ENCODE data around the gene YPEL2. TPM values are rescaled to one million over a fixed set of nuclear protein-coding genes. Genes with fewer than 3 reads are reported as not detected.

YPEL2 gene
- total and polyA plus RNA-seq, 2 of the 13 experiments (the other 11 are each of a cell fraction or from before 2014, with no cell fraction given), result 8.5 to 21.1 TPM

DNA sequence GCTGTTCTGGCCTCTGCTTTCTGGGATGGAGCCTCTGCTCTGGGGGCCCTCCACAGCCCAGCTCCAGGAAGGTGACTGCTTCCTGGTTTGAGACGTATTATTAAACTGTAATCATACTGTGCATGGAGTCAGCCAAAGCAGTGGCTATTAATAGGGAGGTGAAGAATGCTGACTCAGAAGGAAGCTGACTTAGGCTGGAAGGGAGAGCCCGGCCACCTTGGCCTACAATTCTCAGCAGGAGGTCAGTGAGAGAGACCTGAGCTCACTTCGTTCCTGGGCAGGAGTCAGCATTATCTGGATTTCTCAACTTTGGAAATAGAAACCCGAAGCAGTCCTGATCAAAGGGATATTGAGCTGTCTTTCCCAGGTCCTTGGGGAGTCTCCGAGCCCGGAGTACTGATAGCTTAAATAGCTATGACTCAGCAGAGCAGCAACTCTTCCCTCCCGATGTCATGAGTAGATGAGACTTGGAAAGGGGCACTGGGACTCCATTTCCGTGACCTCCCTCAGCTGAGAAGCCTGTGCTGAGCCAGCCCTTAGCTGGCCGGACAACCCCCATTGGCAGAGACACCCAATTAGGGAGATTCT is 91.8 kb downstream of the YPEL2 start (continued):
- TF ChIP-seq, protein P1, sequence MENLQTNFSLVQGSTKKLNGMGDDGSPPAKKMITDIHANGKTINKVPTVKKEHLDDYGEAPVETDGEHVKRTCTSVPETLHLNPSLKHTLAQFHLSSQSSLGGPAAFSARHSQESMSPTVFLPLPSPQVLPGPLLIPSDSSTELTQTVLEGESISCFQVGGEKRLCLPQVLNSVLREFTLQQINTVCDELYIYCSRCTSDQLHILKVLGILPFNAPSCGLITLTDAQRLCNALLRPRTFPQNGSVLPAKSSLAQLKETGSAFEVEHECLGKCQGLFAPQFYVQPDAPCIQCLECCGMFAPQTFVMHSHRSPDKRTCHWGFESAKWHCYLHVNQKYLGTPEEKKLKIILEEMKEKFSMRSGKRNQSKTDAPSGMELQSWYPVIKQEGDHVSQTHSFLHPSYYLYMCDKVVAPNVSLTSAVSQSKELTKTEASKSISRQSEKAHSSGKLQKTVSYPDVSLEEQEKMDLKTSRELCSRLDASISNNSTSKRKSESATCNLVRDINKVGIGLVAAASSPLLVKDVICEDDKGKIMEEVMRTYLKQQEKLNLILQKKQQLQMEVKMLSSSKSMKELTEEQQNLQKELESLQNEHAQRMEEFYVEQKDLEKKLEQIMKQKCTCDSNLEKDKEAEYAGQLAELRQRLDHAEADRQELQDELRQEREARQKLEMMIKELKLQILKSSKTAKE (CRISPR knock-in tag; IDR thresholded peaks at IDR 0.05; ENCODE audit: borderline replicate concordance), result no peak
- TF ChIP-seq RFX1 (IDR thresholded peaks at IDR 0.05) (no peak), HDAC2 (CRISPR knock-in tag; IDR thresholded peaks at IDR 0.05) (peak; percentile 12; the same call in 1 of the 2 replicates), ZFP36L1 (CRISPR knock-in tag; IDR thresholded peaks at IDR 0.05) (no peak), NCOA1 (CRISPR knock-in tag; IDR thresholded peaks at IDR 0.05) (no peak), ZNF451 (CRISPR knock-in tag; IDR thresholded peaks at IDR 0.05) (0 out of 2 replicates have a peak, but pooled peaks have one; percentile 50), SRSF9 (IDR thresholded peaks at IDR 0.05; ENCODE audit: borderline replicate concordance, insufficient read depth, low read depth, low read length, poor library complexity, severe bottlenecking) (no peak), ATF7 (IDR thresholded peaks at IDR 0.05) (no peak), ATF7 (CRISPR knock-in tag; IDR thresholded peaks at IDR 0.05) (0 out of 2 replicates have a peak, but pooled peaks have one; percentile 59), FOXP1 (IDR thresholded peaks at IDR 0.05) (no peak), FOXP1 (CRISPR knock-in tag; IDR thresholded peaks at IDR 0.05) (no peak), ZNF878 (CRISPR knock-in tag; IDR thresholded peaks at IDR 0.05) (no peak), CREM (IDR thresholded peaks at IDR 0.05) (no peak), CREM (CRISPR knock-in tag; IDR thresholded peaks at IDR 0.05) (no peak), ZNF556 (CRISPR knock-in tag; IDR thresholded peaks at IDR 0.05; ENCODE audit: borderline replicate concordance) (no peak), ZNF781 (CRISPR knock-in tag; IDR thresholded peaks at IDR 0.05; ENCODE audit: borderline replicate concordance, not compliant biosample characterization) (no peak)
- TF ChIP-seq, protein P2, sequence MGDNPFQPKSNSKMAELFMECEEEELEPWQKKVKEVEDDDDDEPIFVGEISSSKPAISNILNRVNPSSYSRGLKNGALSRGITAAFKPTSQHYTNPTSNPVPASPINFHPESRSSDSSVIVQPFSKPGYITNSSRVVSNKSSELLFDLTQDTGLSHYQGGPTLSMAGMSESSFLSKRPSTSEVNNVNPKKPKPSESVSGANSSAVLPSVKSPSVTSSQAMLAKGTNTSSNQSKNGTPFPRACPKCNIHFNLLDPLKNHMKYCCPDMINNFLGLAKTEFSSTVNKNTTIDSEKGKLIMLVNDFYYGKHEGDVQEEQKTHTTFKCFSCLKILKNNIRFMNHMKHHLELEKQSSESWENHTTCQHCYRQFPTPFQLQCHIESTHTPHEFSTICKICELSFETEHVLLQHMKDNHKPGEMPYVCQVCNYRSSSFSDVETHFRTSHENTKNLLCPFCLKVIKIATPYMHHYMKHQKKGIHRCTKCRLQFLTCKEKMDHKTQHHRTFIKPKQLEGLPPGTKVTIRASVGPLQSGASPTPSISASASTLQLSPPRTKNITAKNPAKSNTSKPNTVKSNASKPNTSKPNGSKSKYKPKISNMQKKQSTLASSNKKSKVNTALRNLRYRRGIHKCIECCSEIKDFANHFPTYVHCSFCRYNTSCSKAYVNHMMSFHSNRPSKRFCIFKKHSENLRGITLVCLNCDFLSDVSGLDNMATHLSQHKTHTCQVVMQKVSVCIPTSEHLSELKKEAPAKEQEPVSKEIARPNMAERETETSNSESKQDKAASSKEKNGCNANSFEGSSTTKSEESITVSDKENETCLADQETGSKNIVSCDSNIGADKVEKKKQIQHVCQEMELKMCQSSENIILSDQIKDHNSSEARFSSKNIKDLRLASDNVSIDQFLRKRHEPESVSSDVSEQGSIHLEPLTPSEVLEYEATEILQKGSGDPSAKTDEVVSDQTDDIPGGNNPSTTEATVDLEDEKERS (CRISPR knock-in tag; IDR thresholded peaks at IDR 0.05), result no peak
- TF ChIP-seq, protein P3, sequence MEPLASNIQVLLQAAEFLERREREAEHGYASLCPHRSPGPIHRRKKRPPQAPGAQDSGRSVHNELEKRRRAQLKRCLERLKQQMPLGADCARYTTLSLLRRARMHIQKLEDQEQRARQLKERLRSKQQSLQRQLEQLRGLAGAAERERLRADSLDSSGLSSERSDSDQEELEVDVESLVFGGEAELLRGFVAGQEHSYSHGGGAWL (CRISPR knock-in tag; IDR thresholded peaks at IDR 0.05), result no peak
- TF ChIP-seq, protein P4, sequence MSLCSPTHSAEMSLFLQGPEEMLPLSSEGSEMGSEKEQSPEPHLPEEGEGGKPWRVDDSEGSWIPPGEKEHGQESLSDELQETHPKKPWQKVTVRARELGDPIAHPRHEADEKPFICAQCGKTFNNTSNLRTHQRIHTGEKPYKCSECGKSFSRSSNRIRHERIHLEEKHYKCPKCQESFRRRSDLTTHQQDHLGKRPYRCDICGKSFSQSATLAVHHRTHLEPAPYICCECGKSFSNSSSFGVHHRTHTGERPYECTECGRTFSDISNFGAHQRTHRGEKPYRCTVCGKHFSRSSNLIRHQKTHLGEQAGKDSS (CRISPR knock-in tag; IDR thresholded peaks at IDR 0.05; ENCODE audit: borderline replicate concordance, low read depth), result no peak
- TF ChIP-seq, protein P5, sequence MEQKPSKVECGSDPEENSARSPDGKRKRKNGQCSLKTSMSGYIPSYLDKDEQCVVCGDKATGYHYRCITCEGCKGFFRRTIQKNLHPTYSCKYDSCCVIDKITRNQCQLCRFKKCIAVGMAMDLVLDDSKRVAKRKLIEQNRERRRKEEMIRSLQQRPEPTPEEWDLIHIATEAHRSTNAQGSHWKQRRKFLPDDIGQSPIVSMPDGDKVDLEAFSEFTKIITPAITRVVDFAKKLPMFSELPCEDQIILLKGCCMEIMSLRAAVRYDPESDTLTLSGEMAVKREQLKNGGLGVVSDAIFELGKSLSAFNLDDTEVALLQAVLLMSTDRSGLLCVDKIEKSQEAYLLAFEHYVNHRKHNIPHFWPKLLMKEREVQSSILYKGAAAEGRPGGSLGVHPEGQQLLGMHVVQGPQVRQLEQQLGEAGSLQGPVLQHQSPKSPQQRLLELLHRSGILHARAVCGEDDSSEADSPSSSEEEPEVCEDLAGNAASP (CRISPR knock-in tag; IDR thresholded peaks at IDR 0.05; ENCODE audit: borderline replicate concordance), result no peak
- TF ChIP-seq, protein P6, sequence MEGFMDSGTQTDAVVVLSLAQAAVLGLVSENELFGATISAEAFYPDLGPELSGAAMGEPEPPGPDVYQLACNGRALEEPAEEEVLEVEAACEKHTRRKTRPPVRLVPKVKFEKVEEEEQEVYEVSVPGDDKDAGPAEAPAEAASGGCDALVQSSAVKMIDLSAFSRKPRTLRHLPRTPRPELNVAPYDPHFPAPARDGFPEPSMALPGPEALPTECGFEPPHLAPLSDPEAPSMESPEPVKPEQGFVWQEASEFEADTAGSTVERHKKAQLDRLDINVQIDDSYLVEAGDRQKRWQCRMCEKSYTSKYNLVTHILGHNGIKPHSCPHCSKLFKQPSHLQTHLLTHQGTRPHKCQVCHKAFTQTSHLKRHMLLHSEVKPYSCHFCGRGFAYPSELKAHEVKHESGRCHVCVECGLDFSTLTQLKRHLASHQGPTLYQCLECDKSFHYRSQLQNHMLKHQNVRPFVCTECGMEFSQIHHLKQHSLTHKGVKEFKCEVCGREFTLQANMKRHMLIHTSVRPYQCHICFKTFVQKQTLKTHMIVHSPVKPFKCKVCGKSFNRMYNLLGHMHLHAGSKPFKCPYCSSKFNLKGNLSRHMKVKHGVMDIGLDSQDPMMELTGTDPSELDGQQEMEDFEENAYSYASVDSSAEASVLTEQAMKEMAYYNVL (CRISPR knock-in tag; IDR thresholded peaks at IDR 0.05; ENCODE audit: borderline replicate concordance), result no peak
